Panc1 (cell line): ENCODE measurements around the gene EXD3.
"Not testable (repeated sequence)": the region's sequence is repeated elsewhere in the genome, so short reads cannot be mapped to it uniquely, and the experiment has no call there.

Source experiments
- SIN3A ChIP-seq: IDR thresholded peaks from 2 replicates; pipeline ENCODE4 v1.6.1; 2012; ENCODE audit warnings: low read depth, mild to moderate bottlenecking, low read length, moderate library complexity, borderline replicate concordance; ENCODE audit not compliant: insufficient read depth
- TF ChIP-seq, protein P1 (sequence below): fragments of 450-650 bp; IDR thresholded peaks from 2 replicates; pipeline ENCODE4 v1.5.1; 2017; ENCODE audit warnings: mild to moderate bottlenecking
- TF ChIP-seq, protein P2 (sequence below), 2 experiments: IDR thresholded peaks; 2 replicates each; pipeline ENCODE4 v1.6.1; 2011 to 2012; ENCODE audit warnings: low read depth in 2 of 2, control low read depth in 1 of 2, low read length in 1 of 2, mild to moderate bottlenecking in 1 of 2, moderate library complexity in 1 of 2; ENCODE audit not compliant: insufficient read depth in 1 of 2

DNA sequence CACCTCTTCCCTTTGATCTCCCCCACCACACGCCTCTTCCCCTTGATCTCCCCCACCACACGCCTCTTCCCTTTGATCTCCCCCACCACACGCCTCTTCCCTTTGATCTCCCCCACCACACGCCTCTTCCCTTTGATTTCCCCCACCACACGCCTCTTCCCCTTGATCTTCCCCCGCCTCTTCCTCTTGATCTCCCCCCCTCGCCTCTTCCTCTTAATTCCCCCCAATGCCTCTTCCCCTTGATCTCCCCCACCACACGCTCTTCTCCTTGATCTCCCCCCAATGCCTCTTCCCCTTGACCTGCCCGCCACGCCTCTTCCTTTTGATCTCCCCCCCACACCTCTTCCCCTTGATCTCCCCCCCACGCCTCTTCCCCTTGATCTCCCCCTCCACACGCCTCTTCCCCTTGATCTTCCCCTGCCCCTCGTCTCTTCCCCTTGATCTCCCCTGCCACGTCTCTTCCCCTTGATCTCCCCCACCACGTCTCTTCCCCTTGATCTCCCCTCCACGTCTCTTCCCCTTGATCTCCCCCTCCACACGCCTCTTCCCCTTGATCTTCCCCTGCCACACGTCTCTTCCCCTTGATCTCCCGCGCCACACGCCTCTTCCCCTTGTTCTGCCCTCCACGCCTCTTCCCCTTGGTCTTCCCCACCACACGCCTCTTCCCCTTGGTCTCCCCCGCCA lies 27.7 kb upstream of the EXD3 start:
- TF ChIP-seq, protein P1, sequence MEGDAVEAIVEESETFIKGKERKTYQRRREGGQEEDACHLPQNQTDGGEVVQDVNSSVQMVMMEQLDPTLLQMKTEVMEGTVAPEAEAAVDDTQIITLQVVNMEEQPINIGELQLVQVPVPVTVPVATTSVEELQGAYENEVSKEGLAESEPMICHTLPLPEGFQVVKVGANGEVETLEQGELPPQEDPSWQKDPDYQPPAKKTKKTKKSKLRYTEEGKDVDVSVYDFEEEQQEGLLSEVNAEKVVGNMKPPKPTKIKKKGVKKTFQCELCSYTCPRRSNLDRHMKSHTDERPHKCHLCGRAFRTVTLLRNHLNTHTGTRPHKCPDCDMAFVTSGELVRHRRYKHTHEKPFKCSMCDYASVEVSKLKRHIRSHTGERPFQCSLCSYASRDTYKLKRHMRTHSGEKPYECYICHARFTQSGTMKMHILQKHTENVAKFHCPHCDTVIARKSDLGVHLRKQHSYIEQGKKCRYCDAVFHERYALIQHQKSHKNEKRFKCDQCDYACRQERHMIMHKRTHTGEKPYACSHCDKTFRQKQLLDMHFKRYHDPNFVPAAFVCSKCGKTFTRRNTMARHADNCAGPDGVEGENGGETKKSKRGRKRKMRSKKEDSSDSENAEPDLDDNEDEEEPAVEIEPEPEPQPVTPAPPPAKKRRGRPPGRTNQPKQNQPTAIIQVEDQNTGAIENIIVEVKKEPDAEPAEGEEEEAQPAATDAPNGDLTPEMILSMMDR, result not testable (repeated sequence)
- TF ChIP-seq SIN3A, result not testable (repeated sequence)
- TF ChIP-seq, protein P2, sequence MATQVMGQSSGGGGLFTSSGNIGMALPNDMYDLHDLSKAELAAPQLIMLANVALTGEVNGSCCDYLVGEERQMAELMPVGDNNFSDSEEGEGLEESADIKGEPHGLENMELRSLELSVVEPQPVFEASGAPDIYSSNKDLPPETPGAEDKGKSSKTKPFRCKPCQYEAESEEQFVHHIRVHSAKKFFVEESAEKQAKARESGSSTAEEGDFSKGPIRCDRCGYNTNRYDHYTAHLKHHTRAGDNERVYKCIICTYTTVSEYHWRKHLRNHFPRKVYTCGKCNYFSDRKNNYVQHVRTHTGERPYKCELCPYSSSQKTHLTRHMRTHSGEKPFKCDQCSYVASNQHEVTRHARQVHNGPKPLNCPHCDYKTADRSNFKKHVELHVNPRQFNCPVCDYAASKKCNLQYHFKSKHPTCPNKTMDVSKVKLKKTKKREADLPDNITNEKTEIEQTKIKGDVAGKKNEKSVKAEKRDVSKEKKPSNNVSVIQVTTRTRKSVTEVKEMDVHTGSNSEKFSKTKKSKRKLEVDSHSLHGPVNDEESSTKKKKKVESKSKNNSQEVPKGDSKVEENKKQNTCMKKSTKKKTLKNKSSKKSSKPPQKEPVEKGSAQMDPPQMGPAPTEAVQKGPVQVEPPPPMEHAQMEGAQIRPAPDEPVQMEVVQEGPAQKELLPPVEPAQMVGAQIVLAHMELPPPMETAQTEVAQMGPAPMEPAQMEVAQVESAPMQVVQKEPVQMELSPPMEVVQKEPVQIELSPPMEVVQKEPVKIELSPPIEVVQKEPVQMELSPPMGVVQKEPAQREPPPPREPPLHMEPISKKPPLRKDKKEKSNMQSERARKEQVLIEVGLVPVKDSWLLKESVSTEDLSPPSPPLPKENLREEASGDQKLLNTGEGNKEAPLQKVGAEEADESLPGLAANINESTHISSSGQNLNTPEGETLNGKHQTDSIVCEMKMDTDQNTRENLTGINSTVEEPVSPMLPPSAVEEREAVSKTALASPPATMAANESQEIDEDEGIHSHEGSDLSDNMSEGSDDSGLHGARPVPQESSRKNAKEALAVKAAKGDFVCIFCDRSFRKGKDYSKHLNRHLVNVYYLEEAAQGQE (IDR thresholded peaks at IDR 0.05; ENCODE audit: insufficient read depth in 1 of 2, low read depth in 2 of 2, low read length in 1 of 2), result not testable (repeated sequence)
